ENCODE results near the gene PCED1A. TPM values are rescaled to one million over a fixed set of nuclear protein-coding genes. Genes with fewer than 3 reads are reported as not detected.

The PCED1A gene
- polyA plus RNA-seq, 1 experiment, result 17.5 TPM

DNA sequence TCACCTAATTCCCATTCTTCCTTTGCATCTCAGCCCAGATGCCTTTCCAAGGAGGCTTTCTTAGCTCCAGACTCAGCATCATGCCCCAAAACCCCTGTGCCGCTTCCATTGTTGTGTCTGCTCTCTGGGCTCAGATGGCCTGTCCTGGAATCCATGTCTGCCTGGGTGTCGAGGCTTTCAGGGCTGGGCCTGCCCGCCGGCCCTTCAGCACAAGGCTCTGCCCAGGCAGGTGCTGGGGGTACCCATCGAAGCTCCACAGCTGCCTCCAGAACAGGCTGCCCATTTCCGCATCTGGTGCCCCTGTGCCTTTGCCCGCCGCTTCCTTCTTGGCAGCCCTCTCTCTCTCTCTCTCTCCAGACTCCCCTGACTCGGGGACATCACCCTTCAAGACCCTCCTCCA is 41.2 kb downstream of the PCED1A start:
- Histone ChIP-seq H3K9me3 (ENCODE audit: control insufficient read depth, insufficient read depth, low read length) (peaks cover 5% of the 10 kb centered on the region), H3K27ac (ENCODE audit: low read depth, low read length) (no peak overlapping the region), H3K27me3 (ENCODE audit: control insufficient read depth, insufficient read depth, low read length) (peaks cover 46% of the 10 kb centered on the region), H3K4me3 (ENCODE audit: low read depth, low read length) (peak overlapping the region; percentile 66)
- POLR2A ChIA-PET, result no interaction called here
- TF ChIP-seq, protein P1, sequence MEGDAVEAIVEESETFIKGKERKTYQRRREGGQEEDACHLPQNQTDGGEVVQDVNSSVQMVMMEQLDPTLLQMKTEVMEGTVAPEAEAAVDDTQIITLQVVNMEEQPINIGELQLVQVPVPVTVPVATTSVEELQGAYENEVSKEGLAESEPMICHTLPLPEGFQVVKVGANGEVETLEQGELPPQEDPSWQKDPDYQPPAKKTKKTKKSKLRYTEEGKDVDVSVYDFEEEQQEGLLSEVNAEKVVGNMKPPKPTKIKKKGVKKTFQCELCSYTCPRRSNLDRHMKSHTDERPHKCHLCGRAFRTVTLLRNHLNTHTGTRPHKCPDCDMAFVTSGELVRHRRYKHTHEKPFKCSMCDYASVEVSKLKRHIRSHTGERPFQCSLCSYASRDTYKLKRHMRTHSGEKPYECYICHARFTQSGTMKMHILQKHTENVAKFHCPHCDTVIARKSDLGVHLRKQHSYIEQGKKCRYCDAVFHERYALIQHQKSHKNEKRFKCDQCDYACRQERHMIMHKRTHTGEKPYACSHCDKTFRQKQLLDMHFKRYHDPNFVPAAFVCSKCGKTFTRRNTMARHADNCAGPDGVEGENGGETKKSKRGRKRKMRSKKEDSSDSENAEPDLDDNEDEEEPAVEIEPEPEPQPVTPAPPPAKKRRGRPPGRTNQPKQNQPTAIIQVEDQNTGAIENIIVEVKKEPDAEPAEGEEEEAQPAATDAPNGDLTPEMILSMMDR (IDR thresholded peaks at IDR 0.05; ENCODE audit: low read depth, low read length), result no peak
- CTCF ChIA-PET, result no interaction called here
- DNase-seq (ENCODE audit: low read depth, low spot score), result no peak

DNA sequence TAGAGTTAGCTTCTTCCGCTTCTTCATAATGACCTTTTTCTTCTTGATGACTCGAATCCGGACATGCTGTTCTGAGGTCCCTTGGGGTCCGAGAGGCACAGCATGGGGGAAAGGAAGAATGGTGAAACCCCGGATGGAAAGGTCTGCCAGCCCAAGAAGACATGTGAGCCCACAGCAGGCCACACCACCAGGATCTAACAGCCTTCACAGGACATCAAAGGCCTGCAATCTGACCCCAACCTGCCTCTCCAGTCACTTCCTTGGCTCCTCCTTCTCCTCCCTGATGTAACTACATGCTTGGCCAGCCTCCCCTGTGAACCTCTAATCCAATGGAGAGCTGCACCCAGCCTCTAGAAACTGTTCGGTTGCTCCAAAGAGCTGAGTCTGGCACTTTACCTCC is 41.6 kb downstream of the PCED1A start:
- Histone ChIP-seq H3K27ac (ENCODE audit: low read depth, low read length) (no peak overlapping the region), H3K27me3 (ENCODE audit: control insufficient read depth, insufficient read depth, low read length) (peaks cover 42% of the 10 kb centered on the region), H3K9me3 (ENCODE audit: control insufficient read depth, insufficient read depth, low read length) (peaks cover 5% of the 10 kb centered on the region), H3K4me3 (ENCODE audit: low read depth, low read length) (no peak overlapping the region)
- TF ChIP-seq, protein P1 (IDR thresholded peaks at IDR 0.05; ENCODE audit: low read depth, low read length), result no peak
- POLR2A ChIA-PET, result no interaction called here
- CTCF ChIA-PET, result no interaction called here
- DNase-seq (ENCODE audit: low read depth, low spot score), result no peak

DNA sequence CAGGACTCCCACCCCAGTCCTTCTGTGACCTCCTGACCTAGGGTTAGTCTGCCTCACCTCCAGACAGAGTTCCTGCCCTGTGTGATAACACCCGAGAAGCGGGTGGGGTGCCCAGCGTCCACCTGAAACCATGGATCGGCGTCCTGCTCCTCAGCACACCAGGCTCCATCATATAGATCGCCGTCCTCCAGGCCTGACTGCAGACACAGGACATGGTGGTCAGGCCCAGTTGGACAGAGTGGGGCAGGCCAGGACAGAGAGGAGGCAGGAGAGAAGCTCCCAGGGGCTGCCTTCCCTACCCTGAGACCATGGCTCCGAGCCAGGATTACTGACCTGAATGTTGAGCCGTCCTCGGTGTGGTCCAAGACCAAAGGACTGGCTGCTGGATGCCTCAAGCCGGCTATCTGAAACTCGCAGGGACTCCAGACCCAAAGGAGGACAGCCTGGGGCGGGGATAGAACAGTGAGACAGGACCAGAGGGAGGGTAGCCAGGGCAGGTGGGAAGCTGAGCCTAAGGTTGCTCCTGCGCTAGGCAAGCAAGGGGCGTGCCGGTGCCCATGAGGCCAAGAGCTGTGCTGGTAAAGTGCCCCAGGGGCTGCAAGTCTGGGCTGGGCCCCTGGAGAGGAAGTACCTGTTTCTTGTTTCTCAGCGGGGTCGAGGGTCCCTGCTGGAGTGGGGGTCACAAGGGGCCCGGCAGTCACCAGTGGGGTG is 42.2 kb downstream of the PCED1A start:
- no peak for DNase-seq (ENCODE audit: low read depth, low spot score)
- Histone ChIP-seq H3K27me3 (ENCODE audit: control insufficient read depth, insufficient read depth, low read length) (peaks cover 41% of the 10 kb centered on the region), H3K4me3 (ENCODE audit: low read depth, low read length) (no peak overlapping the region), H3K9me3 (ENCODE audit: control insufficient read depth, insufficient read depth, low read length) (peaks cover 5% of the 10 kb centered on the region), H3K27ac (ENCODE audit: low read depth, low read length) (no peak overlapping the region)
- ChIA-PET POLR2A (no interaction called here), CTCF (no interaction called here)
- TF ChIP-seq, protein P1 (IDR thresholded peaks at IDR 0.05; ENCODE audit: low read depth, low read length), result no peak

DNA sequence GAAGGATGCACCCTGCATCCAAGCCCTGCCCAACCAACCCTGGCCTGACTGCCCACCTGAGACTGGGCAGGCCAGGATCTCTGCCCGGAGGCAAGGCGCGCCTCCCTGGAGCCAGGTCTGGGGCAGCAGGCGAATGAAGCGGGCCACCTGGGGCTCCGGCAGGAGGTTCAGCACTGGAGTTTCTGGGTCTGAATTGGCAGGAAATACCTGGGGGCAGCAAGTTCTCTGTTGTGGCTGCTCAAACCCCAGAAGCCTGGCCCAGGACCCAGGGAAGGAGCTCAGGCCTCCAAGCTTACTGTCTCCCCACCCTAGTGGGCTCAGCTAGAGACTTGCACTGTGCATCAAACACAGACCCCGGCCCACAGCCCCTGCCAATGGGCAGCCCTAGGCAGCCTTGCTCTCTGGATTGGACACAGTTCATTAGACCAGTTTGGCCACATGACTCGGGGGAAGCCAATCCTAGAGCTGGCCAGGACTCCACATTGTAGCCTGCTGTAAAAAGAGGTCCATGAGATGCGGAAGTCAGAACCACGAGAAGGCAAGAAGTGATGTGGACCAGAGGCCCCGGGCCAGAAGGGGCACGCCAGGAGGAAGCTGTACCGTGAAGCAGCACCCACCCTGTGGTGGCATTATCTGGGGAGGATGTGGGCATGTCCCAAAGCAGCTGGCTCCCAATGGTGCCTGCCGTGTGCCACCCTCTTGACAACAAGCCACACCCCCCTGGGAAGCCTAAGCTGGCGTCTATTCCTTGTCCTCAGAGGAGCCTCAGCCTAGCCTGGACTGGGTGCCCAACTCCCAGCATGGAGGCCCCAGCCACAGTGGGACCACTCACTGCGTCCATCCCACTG is 43.1 kb downstream of the PCED1A start:
- Histone ChIP-seq H3K4me3 (ENCODE audit: low read depth, low read length) (no peak overlapping the region), H3K9me3 (ENCODE audit: control insufficient read depth, insufficient read depth, low read length) (peaks cover 5% of the 10 kb centered on the region), H3K27ac (ENCODE audit: low read depth, low read length) (no peak overlapping the region), H3K27me3 (ENCODE audit: control insufficient read depth, insufficient read depth, low read length) (peaks cover 41% of the 10 kb centered on the region)
- DNase-seq (ENCODE audit: low read depth, low spot score), result no peak
- ChIA-PET CTCF (no interaction called here), POLR2A (no interaction called here)
- TF ChIP-seq, protein P1 (IDR thresholded peaks at IDR 0.05; ENCODE audit: low read depth, low read length), result no peak

DNA sequence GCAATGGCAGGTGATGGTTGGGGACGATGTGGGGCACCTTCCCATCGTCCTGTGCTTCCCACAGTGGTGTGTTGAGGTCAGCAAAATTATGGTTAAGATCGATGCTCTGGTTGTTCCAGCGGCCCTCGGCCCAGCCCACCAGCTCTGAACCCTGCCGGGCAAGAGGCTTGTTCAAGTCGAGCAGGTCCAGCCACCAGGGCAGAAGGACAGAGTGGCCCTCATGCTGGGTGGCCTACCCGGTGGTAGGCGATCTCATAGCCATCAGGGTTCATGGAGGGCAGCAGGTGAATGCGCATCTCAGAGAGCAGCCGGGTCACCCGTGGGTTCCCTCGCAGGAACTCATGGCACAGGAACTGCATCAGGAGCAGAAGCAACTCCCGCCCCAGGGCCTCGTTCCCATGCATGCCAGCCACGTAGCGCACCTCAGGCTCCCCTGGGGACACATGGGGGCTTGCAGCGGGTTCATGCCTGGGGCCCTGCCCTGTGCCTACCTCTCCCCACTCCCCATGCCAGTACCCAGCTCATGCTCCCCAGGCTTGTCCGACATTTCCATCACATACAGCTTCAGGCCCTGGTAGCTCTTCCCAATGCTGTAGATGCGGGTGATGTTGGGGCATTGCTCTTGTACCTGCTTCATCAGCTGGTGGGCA is 44.3 kb downstream of the PCED1A start:
- Histone ChIP-seq H3K4me3 (ENCODE audit: low read depth, low read length) (no peak overlapping the region), H3K27ac (ENCODE audit: low read depth, low read length) (no peak overlapping the region), H3K9me3 (ENCODE audit: control insufficient read depth, insufficient read depth, low read length) (peaks cover 1% of the 10 kb centered on the region), H3K27me3 (ENCODE audit: control insufficient read depth, insufficient read depth, low read length) (peaks cover 30% of the 10 kb centered on the region)
- CTCF ChIA-PET, result no interaction called here
- TF ChIP-seq, protein P1 (IDR thresholded peaks at IDR 0.05; ENCODE audit: low read depth, low read length), result no peak
- POLR2A ChIA-PET, result no interaction called here
- DNase-seq (ENCODE audit: low read depth, low spot score), result no peak

All from AG04450 (cell line).